Peyer's patch (tissue), 4 donors: ENCODE results near the gene RPTOR. TPM values are rescaled to one million over a fixed set of nuclear protein-coding genes. Genes with fewer than 3 reads are reported as not detected.

Source experiments
- DNase-seq, 3 donors: peaks; one replicate each; pipeline ENCODE4 v3.0.0-alpha.2; 2017 to 2019
- H3K27ac ChIP-seq, 4 donors: fragments of 200-600 bp; sonication (generic); one replicate each; pipeline ENCODE4 v1.5.1; 2016 to 2019
- H3K27me3 ChIP-seq, 2 donors: fragments of 200-600 bp; sonication (generic); one replicate each; pipeline ENCODE4 v1.5.1; 2019
- H3K36me3 ChIP-seq, 3 donors: fragments of 200-600 bp; sonication (generic); one replicate each; pipeline ENCODE4 v1.5.1; 2016 to 2019
- H3K4me1 ChIP-seq, 4 donors: fragments of 200-600 bp; sonication (generic); one replicate each; pipeline ENCODE4 v1.5.1; 2016 to 2019
- H3K4me3 ChIP-seq, 4 donors: fragments of 200-600 bp; sonication (generic); 1 replicate in 3 of 4; 2 replicates in 1 of 4; pipeline ENCODE4 v1.5.1; 2016 to 2019; ENCODE audit warnings: mild to moderate bottlenecking in 1 of 4
- H3K9me3 ChIP-seq, 4 donors: fragments of 200-600 bp; sonication (generic); one replicate each; pipeline ENCODE4 v1.5.1; 2016 to 2019; ENCODE audit warnings: mild to moderate bottlenecking in 1 of 4
- CTCF ChIP-seq, 6 experiments: fragments of 450-650 bp in 4 of 6; fragments of 200-600 bp in 2 of 6; sonication (generic) in 1 of 6; IDR thresholded peaks; one replicate each; pipeline ENCODE4 v1.5.1; 2017 to 2019; ENCODE audit warnings: antibody characterized with exemption in 6 of 6, mild to moderate bottlenecking in 3 of 6, moderate library complexity in 1 of 6
- POLR2A ChIP-seq, 2 donors: fragments of 450-650 bp; IDR thresholded peaks; one replicate each; pipeline ENCODE4 v1.5.1; 2017; ENCODE audit warnings: antibody characterized with exemption in 2 of 2, mild to moderate bottlenecking in 2 of 2, moderate library complexity in 2 of 2
- total RNA-seq, 4 donors: library from RNA; depleted of rRNA; stranded (reverse); fragments of >200 nt; gene quantifications; one replicate each; pipeline ENCODE4 v1.1.0, GENCODE V29; 2016

RPTOR gene
- total RNA-seq, 4 donors from 2014 or later = 42.4 to 73.6 (median 64.2) TPM

- Histone ChIP-seq H3K4me1 (no peaks in the 10 kb centered on the region), H3K27ac (no peak overlapping the region), H3K9me3 (no peaks in the 10 kb centered on the region), H3K27me3 (peaks cover 0 to 2% of the 10 kb centered on the region in 2 donors), H3K4me3 (no peak overlapping the region), H3K36me3 (no peaks in the 10 kb centered on the region)
- TF ChIP-seq CTCF (IDR thresholded peaks at IDR 0.05) = no peak
- no peak for TF ChIP-seq POLR2A (IDR thresholded peaks at IDR 0.05)
- no peak for DNase-seq
Measured at GRCh38 chr17:80510772-80511171, 33.9 kb upstream of the RPTOR start.

GRCh38 chr17:80511222-80512180 is 33.1 kb upstream of the RPTOR start:
- no peak for TF ChIP-seq POLR2A (IDR thresholded peaks at IDR 0.05)
- no peak for TF ChIP-seq CTCF (IDR thresholded peaks at IDR 0.05)

GRCh38 chr17:80512233-80512632 is 32.4 kb upstream of the RPTOR start:
- Histone ChIP-seq H3K27me3 (no peaks in the 10 kb centered on the region), H3K36me3 (no peaks in the 10 kb centered on the region), H3K27ac (no peak overlapping the region), H3K4me3 (no peak overlapping the region), H3K9me3 (no peaks in the 10 kb centered on the region), H3K4me1 (no peaks in the 10 kb centered on the region)
- TF ChIP-seq CTCF (IDR thresholded peaks at IDR 0.05) (no peak), POLR2A (IDR thresholded peaks at IDR 0.05) (no peak)
- DNase-seq = no peak

More at GRCh38 chr17:80511222-80512180, 33.1 kb upstream of the RPTOR start:
- Histone ChIP-seq H3K4me1 (no peaks in the 10 kb centered on the region), H3K36me3 (no peaks in the 10 kb centered on the region), H3K27ac (no peak overlapping the region), H3K27me3 (no peaks in the 10 kb centered on the region), H3K4me3 (no peak overlapping the region), H3K9me3 (no peaks in the 10 kb centered on the region)
- no peak for DNase-seq

GRCh38 chr17:80513201-80513600 is 31.4 kb upstream of the RPTOR start:
- H3K9me3 ChIP-seq = no peaks in the 10 kb centered on the region
- H3K27me3 ChIP-seq = no peaks in the 10 kb centered on the region
- no peak for TF ChIP-seq POLR2A (IDR thresholded peaks at IDR 0.05)
- TF ChIP-seq CTCF (IDR thresholded peaks at IDR 0.05) = no peak
- H3K36me3 ChIP-seq = no peaks in the 10 kb centered on the region
- no peaks in the 10 kb centered on the region for H3K4me1 ChIP-seq
- H3K27ac ChIP-seq = no peak overlapping the region
- no peak overlapping the region for H3K4me3 ChIP-seq
- DNase-seq = no peak

- DNase-seq = no peak
- no peaks in the 10 kb centered on the region for H3K9me3 ChIP-seq
Measured at GRCh38 chr17:80513892-80514291, 30.7 kb upstream of the RPTOR start.

More at GRCh38 chr17:80513892-80514291, 30.7 kb upstream of the RPTOR start:
- H3K27me3 ChIP-seq = no peaks in the 10 kb centered on the region
- no peak overlapping the region for H3K4me3 ChIP-seq
- TF ChIP-seq CTCF (IDR thresholded peaks at IDR 0.05) (no peak), POLR2A (IDR thresholded peaks at IDR 0.05) (no peak)
- H3K4me1 ChIP-seq = no peaks in the 10 kb centered on the region
- no peak overlapping the region for H3K27ac ChIP-seq
- H3K36me3 ChIP-seq = no peaks in the 10 kb centered on the region
